Kidney (tissue), 14 donors: Measurements from ENCODE around the gene CKM. TPM values are rescaled to one million over a fixed set of nuclear protein-coding genes. Genes with fewer than 3 reads are reported as not detected.

Experiments used
- DNase-seq, 5 donors: peaks; one replicate each; pipeline ENCODE4 v3.0.0-alpha.2; 2013 to 2020
- FAIRE-seq: peaks from 2 replicates; lab custom pipeline; 2012; peaks lifted over from hg19 to GRCh38; lab: Jason Lieb, UNC
- H3K27ac ChIP-seq, 2 donors: one replicate each; pipeline ENCODE4 v1.7.0; 2013; ENCODE audit warnings: low read depth in 2 of 2, low read length in 2 of 2, inconsistent platforms in 1 of 2
- H3K27me3 ChIP-seq: one replicate; pipeline ENCODE4 v1.7.1; 2013; ENCODE audit warnings: low read length, inconsistent platforms; ENCODE audit not compliant: control insufficient read depth, insufficient read depth
- H3K36me3 ChIP-seq, 3 donors: one replicate each; pipeline versions ENCODE4 v1.7.0 to v1.7.1; 2013; ENCODE audit warnings: low read length in 3 of 3, control low read depth in 1 of 3, inconsistent platforms in 1 of 3; ENCODE audit not compliant: insufficient read depth in 3 of 3, control insufficient read depth in 2 of 3
- H3K4me1 ChIP-seq, 3 donors: one replicate each; pipeline versions ENCODE4 v1.7.0 to v1.7.1; 2013; ENCODE audit warnings: low read length in 3 of 3, inconsistent platforms in 1 of 3, low read depth in 1 of 3; ENCODE audit not compliant: control insufficient read depth in 2 of 3, insufficient read depth in 2 of 3
- H3K4me3 ChIP-seq, 3 donors: one replicate each; pipeline versions ENCODE4 v1.7.0 to v1.8.1; 2013; ENCODE audit warnings: low read length in 3 of 3, control low read depth in 1 of 3, inconsistent platforms in 1 of 3
- H3K9ac ChIP-seq, 3 donors: one replicate each; pipeline versions ENCODE4 v1.7.0 to v1.7.1; 2013; ENCODE audit warnings: low read length in 3 of 3, control low read depth in 1 of 3, inconsistent platforms in 1 of 3
- H3K9me3 ChIP-seq, 3 donors: one replicate each; pipeline versions ENCODE4 v1.7.0 to v1.7.1; 2013; ENCODE audit warnings: low read length in 3 of 3, control low read depth in 1 of 3, inconsistent platforms in 1 of 3; ENCODE audit not compliant: control insufficient read depth in 2 of 3, insufficient read depth in 1 of 3
- CTCF ChIP-seq: IDR thresholded peaks from 3 replicates; pipeline ENCODE4 v1.5.1; 2012; ENCODE audit warnings: mild to moderate bottlenecking, moderate library complexity, borderline replicate concordance; ENCODE audit not compliant: insufficient read depth; ENCODE audit errors: extremely low read depth
- intact Hi-C: fragments of 100-400 bp; cut with DNase I; formaldehyde crosslinking; loops from one replicate; pipeline ENCODE4 v1.11.1; 2022
- polyA plus RNA-seq: library from polyadenylated mRNA; stranded (reverse); fragments of 350-450 nt; fragmentation: Illumina TruSeq; extraction: RNeasy Lipid Tissue Mini Kit (QIAGEN cat#74804); gene quantifications from one replicate; pipeline ENCODE4 v1.2.3, GENCODE V29; 2014; ENCODE audit warnings: low read depth, low replicate concordance; ENCODE audit not compliant: insufficient read depth
- total RNA-seq: library from RNA; stranded (reverse); fragmentation: NEBNext Ultra II Directional; extraction: Animal tissue kit (Norgen Biotek cat#: 25700); gene quantifications from one replicate; pipeline ENCODE4 v1.2.1, GENCODE V29; 2021
- donor health status: control.
- donor health status: control.
- donor health status: control.
- donor health status: control.
- donor health status: control.
- donor health status: DM: yes; HTN: yes; CAD: no.
- donor health status: Normal renal cell carcinoma (clear cell type).

The CKM gene
- total and polyA plus RNA-seq, 2 donors from 2014 or later: 1.3 TPM; not detected in 1

GRCh38 chr19:45349430-45349941 is 26.8 kb upstream of the CKM start:
- Histone ChIP-seq H3K36me3 (peaks cover 0 to 5% (median 1%) of the 10 kb centered on the region in 3 donors), H3K27ac (no peak overlapping the region), H3K4me3 (no peak overlapping the region), H3K9me3 (no peaks in the 10 kb centered on the region), H3K4me1 (no peaks in the 10 kb centered on the region), H3K9ac (no peak overlapping the region), H3K27me3 (no peaks in the 10 kb centered on the region)
- FAIRE-seq (no peak), DNase-seq (no peak)
- intact Hi-C loops: no loop called here
- TF ChIP-seq CTCF: no peak

- Histone ChIP-seq H3K9ac (no peak overlapping the region), H3K9me3 (no peaks in the 10 kb centered on the region), H3K4me1 (no peaks in the 10 kb centered on the region), H3K4me3 (no peak overlapping the region), H3K27me3 (no peaks in the 10 kb centered on the region), H3K36me3 (peaks cover 0 to 5% (median 0%) of the 10 kb centered on the region in 3 donors), H3K27ac (no peak overlapping the region)
- intact Hi-C loops: no loop called here
- TF ChIP-seq CTCF: no peak
- no peak for FAIRE-seq
- DNase-seq: no peak
Measured at GRCh38 chr19:45349126-45349415, 26.4 kb upstream of the CKM start.

GRCh38 chr19:45348367-45349125 is 25.9 kb upstream of the CKM start:
- no peak for DNase-seq
- no peak overlapping the region for H3K27ac ChIP-seq
- peaks cover 0 to 5% (median 0%) of the 10 kb centered on the region in 3 donors for H3K36me3 ChIP-seq
- no peaks in the 10 kb centered on the region for H3K9me3 ChIP-seq
- intact Hi-C loops: no loop called here
- H3K4me1 ChIP-seq: no peaks in the 10 kb centered on the region
- H3K4me3 ChIP-seq: no peak overlapping the region
- H3K9ac ChIP-seq: no peak overlapping the region
- no peak for TF ChIP-seq CTCF
- H3K27me3 ChIP-seq: no peaks in the 10 kb centered on the region
- no peak for FAIRE-seq
